NCI-H82 treated with DMSO at 0.1 percent for 48 hours (cell line): ENCODE data around the gene GRAMD2A.

Experiments used
- DNase-seq: peaks from one replicate; lab custom pipeline; 2025; ENCODE audit not compliant: unreplicated experiment; lab: John Stamatoyannopoulos, UW

Gene GRAMD2A

GRCh38 chr15:72140088-72140487 is 57.5 kb downstream of the GRAMD2A start:
- DNase-seq, result no peak

- no peak for DNase-seq
Measured at GRCh38 chr15:72139667-72140066, 57.9 kb downstream of the GRAMD2A start.

GRCh38 chr15:72136170-72137051 is 61.2 kb downstream of the GRAMD2A start:
- DNase-seq, result no peak

- no peak for DNase-seq
Measured at GRCh38 chr15:72135719-72136118, 61.9 kb downstream of the GRAMD2A start.

GRCh38 chr15:72133211-72133610 is 64.4 kb downstream of the GRAMD2A start:
- DNase-seq, result no peak

- no peak for DNase-seq
Measured at GRCh38 chr15:72131922-72132321, 65.7 kb downstream of the GRAMD2A start.

- DNase-seq, result no peak
Measured at GRCh38 chr15:72130272-72130671, 67.3 kb downstream of the GRAMD2A start.

GRCh38 chr15:72128359-72128758 is 69.2 kb downstream of the GRAMD2A start:
- no peak for DNase-seq

GRCh38 chr15:72127724-72128322 is 69.8 kb downstream of the GRAMD2A start:
- DNase-seq, result no peak

- no peak for DNase-seq
Measured at GRCh38 chr15:72124218-72124617, 73.4 kb downstream of the GRAMD2A start.

- DNase-seq, result peak; percentile 97
Measured at GRCh38 chr15:72118017-72118978, 79.3 kb downstream of the GRAMD2A start, which contains the start of the genes MYO9A and SENP8. TSS of gene MYO9A (minus strand) at chr15:72118150. CDS start at chr15:72046563, 71,587 bp downstream. TSS of gene SENP8 (plus strand) at chr15:72118403. CDS start at chr15:72139624, 21,221 bp downstream.

- no peak for DNase-seq
Measured at GRCh38 chr15:72117486-72118016, 80.0 kb downstream of the GRAMD2A start.

GRCh38 chr15:72116731-72117485 is 80.7 kb downstream of the GRAMD2A start:
- DNase-seq, result no peak

GRCh38 chr15:72113347-72114031 is 84.1 kb downstream of the GRAMD2A start:
- no peak for DNase-seq

- DNase-seq, result no peak
Measured at GRCh38 chr15:72112805-72113204, 84.8 kb downstream of the GRAMD2A start.

- DNase-seq, result no peak
Measured at GRCh38 chr15:72112116-72112515, 85.5 kb downstream of the GRAMD2A start.

GRCh38 chr15:72110355-72110754 is 87.2 kb downstream of the GRAMD2A start:
- DNase-seq, result no peak
